SK-N-MC (cell line): ENCODE data around the gene HEATR3.

ENCODE experiments used
- EZH2 ChIP-seq: fragments of 200-600 bp; sonication (generic); IDR thresholded peaks from one replicate; pipeline ENCODE4 v1.6.1; 2017; ENCODE audit warnings: antibody characterized with exemption
- FOXP2 ChIP-seq: optimal IDR thresholded peaks from 2 replicates; pipeline ENCODE3; 2011; ENCODE audit warnings: mild to moderate bottlenecking, moderate library complexity; ENCODE audit not compliant: insufficient read depth; ENCODE audit errors: extremely low read length, control extremely low read depth
- POLR2AphosphoS5 ChIP-seq: IDR thresholded peaks from 2 replicates; pipeline ENCODE4 v1.6.1; 2012; ENCODE audit warnings: mild to moderate bottlenecking, low read depth, low read length, borderline replicate concordance

- no peak for TF ChIP-seq EZH2
- TF ChIP-seq POLR2AphosphoS5: no peak
- TF ChIP-seq FOXP2: no peak
These were observed 86.6 kb downstream of the HEATR3 start for GRCh38 chr16:50152351-50152806.
